Keratinocyte (primary cell): ENCODE data around the gene DDX21. TPM values are rescaled to one million over a fixed set of nuclear protein-coding genes. Genes with fewer than 3 reads are reported as not detected.

Experiments
- DNase-seq: peaks from one replicate; pipeline ENCODE4 v3.0.0-alpha.2; 2011; ENCODE audit warnings: low read depth, missing footprints, low spot score
- FAIRE-seq: peaks from 2 replicates; lab custom pipeline; 2011; peaks lifted over from hg19 to GRCh38; lab: Jason Lieb, UNC
- H2AFZ ChIP-seq: 2 replicates; pipeline ENCODE4 v1.6.0; 2012; ENCODE audit warnings: low read length, control low read depth, inconsistent platforms; ENCODE audit not compliant: control insufficient read depth
- H3K27ac ChIP-seq: 2 replicates; pipeline ENCODE4 v1.5.1; 2011; ENCODE audit warnings: low read length; ENCODE audit not compliant: control insufficient read depth, insufficient read depth
- H3K27me3 ChIP-seq: 3 replicates; pipeline ENCODE4 v1.6.0; 2011; ENCODE audit warnings: low read length; ENCODE audit not compliant: control insufficient read depth, insufficient read depth; ENCODE audit errors: extremely low read depth
- H3K36me3 ChIP-seq, 2 experiments: 2 replicates in 1 of 2; 3 replicates in 1 of 2; pipeline ENCODE4 v1.5.1; 2011; ENCODE audit warnings: low read length in 2 of 2, mild to moderate bottlenecking in 1 of 2; ENCODE audit not compliant: control insufficient read depth in 2 of 2, insufficient read depth in 2 of 2; ENCODE audit errors: extremely low read depth in 1 of 2
- H3K4me1 ChIP-seq: 3 replicates; pipeline ENCODE4 v1.5.1; 2011; ENCODE audit warnings: low read length; ENCODE audit not compliant: control insufficient read depth, insufficient read depth; ENCODE audit errors: extremely low read depth
- H3K4me2 ChIP-seq: 3 replicates; pipeline ENCODE4 v1.6.0; 2011; ENCODE audit warnings: low read depth, low read length; ENCODE audit not compliant: control insufficient read depth, insufficient read depth; ENCODE audit errors: extremely low read depth
- H3K4me3 ChIP-seq, 3 experiments: fragments of 200-600 bp in 1 of 3; sonication (generic) in 1 of 3; 2 replicates in 2 of 3; 3 replicates in 1 of 3; pipeline ENCODE4 v1.5.1; 2011 to 2016; ENCODE audit warnings: low read length in 3 of 3, mild to moderate bottlenecking in 3 of 3, control low read depth in 2 of 3, inconsistent platforms in 1 of 3, low read depth in 1 of 3, mixed read lengths in 1 of 3, mixed run types in 1 of 3, moderate library complexity in 1 of 3; ENCODE audit not compliant: control insufficient read depth in 2 of 3, insufficient read depth in 2 of 3; ENCODE audit errors: extremely low read depth in 1 of 3
- H3K79me2 ChIP-seq: 2 replicates; pipeline ENCODE4 v1.6.0; 2012; ENCODE audit warnings: low read length; ENCODE audit not compliant: control insufficient read depth, insufficient read depth
- H3K9ac ChIP-seq: 3 replicates; pipeline ENCODE4 v1.6.0; 2011; ENCODE audit warnings: low read length; ENCODE audit not compliant: control insufficient read depth, insufficient read depth; ENCODE audit errors: extremely low read depth
- H3K9me1 ChIP-seq: 3 replicates; pipeline ENCODE4 v1.6.0; 2011; ENCODE audit warnings: low read length; ENCODE audit not compliant: control insufficient read depth, insufficient read depth; ENCODE audit errors: extremely low read depth
- H3K9me3 ChIP-seq: 2 replicates; pipeline ENCODE4 v1.5.1; 2012; ENCODE audit warnings: low read depth, low read length; ENCODE audit not compliant: control insufficient read depth
- H4K20me1 ChIP-seq: 3 replicates; pipeline ENCODE4 v1.6.0; 2011; ENCODE audit warnings: low read length; ENCODE audit not compliant: control insufficient read depth, insufficient read depth; ENCODE audit errors: extremely low read depth
- EZH2 ChIP-seq: IDR thresholded peaks from one replicate; pipeline ENCODE4 v1.6.1; 2012; ENCODE audit warnings: inconsistent platforms, mild to moderate bottlenecking, low read length, moderate library complexity
- dilution Hi-C: fragments of 300-500 bp; cut with MboI; formaldehyde crosslinking; loops from one replicate; pipeline ENCODE4 v1.7.0; 2020; ENCODE audit warnings: low sequenced_read_pairs; ENCODE audit not compliant: extremely low pct_ligation_motif_present
- polyA plus RNA-seq, 5 experiments: library from polyadenylated mRNA; depleted of rRNA in 3 of 5; stranded (reverse) in 3 of 5; stranded (forward) in 1 of 5; unstranded in 1 of 5; fragments of >200 nt; gene quantifications; 1 replicate in 1 of 5; 2 replicates in 3 of 5; 3 replicates in 1 of 5; pipeline versions ENCODE4 v1.2.1 to v1.2.3, GENCODE V29; 2011 to 2012; ENCODE audit warnings: missing spikeins in 2 of 5, low read depth in 1 of 5, low replicate concordance in 1 of 5
- small RNA-seq, 3 experiments: library from RNA; depleted of rRNA; stranded (forward); fragments of <200 nt; gene quantifications; one replicate each; pipeline ENCODE3, GENCODE V24; 2012; ENCODE audit warnings: low read depth in 3 of 3, low replicate concordance in 1 of 3; ENCODE audit not compliant: insufficient read length in 3 of 3
- TF ChIP-seq, protein P1 (sequence below), 3 experiments: IDR thresholded peaks in 1 of 3; conservative IDR thresholded peaks in 1 of 3; optimal IDR thresholded peaks in 1 of 3; 2 replicates in 2 of 3; 3 replicates in 1 of 3; pipeline versions ENCODE3 to v1.5.1; 2011; ENCODE audit warnings: low read length in 3 of 3, mild to moderate bottlenecking in 3 of 3, moderate library complexity in 2 of 3, control low read depth in 1 of 3, inconsistent platforms in 1 of 3; ENCODE audit not compliant: insufficient read depth in 2 of 3; ENCODE audit errors: extremely low read depth in 1 of 3

DDX21 gene
- polyA plus RNA-seq, 1 donor (not counting 4 experiments of a cell fraction or from before 2014, with no cell fraction given), result 157 TPM

DNA sequence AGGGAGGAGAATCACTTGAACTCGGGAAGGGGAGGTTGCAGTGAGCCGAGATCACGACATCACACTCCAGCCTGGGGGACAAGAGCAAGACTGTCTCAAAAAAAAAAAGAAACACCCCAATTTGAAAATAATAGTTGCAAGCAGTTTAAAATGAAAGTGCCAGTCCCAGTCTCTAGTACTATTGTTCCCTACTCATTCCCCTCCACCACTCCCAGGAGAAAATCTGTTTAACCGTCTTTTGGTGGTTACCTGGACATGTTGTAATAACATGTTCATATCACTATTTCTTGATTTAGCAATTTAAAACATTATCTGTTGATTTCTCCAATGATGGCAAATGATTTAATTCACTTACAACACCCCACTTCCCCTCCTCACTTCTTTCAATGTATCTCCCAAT, 77.3 kb downstream of the DDX21 start:
- H3K27me3 ChIP-seq, result no peaks in the 10 kb centered on the region
- H3K9me1 ChIP-seq, result no peaks in the 10 kb centered on the region
- H3K4me2 ChIP-seq, result no peak overlapping the region
- no peaks in the 10 kb centered on the region for H3K79me2 ChIP-seq
- no peak overlapping the region for H3K9ac ChIP-seq
- no peaks in the 10 kb centered on the region for H4K20me1 ChIP-seq
- no peak overlapping the region for H3K27ac ChIP-seq
- no peak for TF ChIP-seq EZH2
- TF ChIP-seq, protein P1, sequence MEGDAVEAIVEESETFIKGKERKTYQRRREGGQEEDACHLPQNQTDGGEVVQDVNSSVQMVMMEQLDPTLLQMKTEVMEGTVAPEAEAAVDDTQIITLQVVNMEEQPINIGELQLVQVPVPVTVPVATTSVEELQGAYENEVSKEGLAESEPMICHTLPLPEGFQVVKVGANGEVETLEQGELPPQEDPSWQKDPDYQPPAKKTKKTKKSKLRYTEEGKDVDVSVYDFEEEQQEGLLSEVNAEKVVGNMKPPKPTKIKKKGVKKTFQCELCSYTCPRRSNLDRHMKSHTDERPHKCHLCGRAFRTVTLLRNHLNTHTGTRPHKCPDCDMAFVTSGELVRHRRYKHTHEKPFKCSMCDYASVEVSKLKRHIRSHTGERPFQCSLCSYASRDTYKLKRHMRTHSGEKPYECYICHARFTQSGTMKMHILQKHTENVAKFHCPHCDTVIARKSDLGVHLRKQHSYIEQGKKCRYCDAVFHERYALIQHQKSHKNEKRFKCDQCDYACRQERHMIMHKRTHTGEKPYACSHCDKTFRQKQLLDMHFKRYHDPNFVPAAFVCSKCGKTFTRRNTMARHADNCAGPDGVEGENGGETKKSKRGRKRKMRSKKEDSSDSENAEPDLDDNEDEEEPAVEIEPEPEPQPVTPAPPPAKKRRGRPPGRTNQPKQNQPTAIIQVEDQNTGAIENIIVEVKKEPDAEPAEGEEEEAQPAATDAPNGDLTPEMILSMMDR (optimal IDR thresholded peaks at IDR 0.05 in 1 of 3, IDR thresholded peaks at IDR 0.05 in 1 of 3, conservative IDR thresholded peaks at IDR 0.05 in 1 of 3; ENCODE audit: extremely low read depth in 1 of 3, insufficient read depth in 2 of 3, low read length in 3 of 3), result no peak
- no peak overlapping the region for H2AFZ ChIP-seq
- H3K4me3 ChIP-seq, result no peak overlapping the region
- H3K4me1 ChIP-seq, result no peaks in the 10 kb centered on the region
- H3K9me3 ChIP-seq, result no peaks in the 10 kb centered on the region
- DNase-seq, result no peak
- H3K36me3 ChIP-seq, result no peaks in the 10 kb centered on the region
- dilution Hi-C loops, result no loop called here
- no peak for FAIRE-seq

Small RNA genes within 50 kb of the gene (small RNA-seq; reads per million reads assigned to genes)
- gene RNU6-571P, result 0 reads per million in 3 experiments

Other genes starting within 250 kb of the DDX21 start
- gene CCAR1, start 234.9 kb upstream of the DDX21 start, polyA plus RNA-seq, result 59.1 to 71.9 TPM (median 70.1 TPM) in 3 replicates
- 0.11 to 0.24 TPM (median 0.14 TPM) in 3 replicates for gene STOX1, start 128.6 kb upstream of the DDX21 start, polyA plus RNA-seq
- gene DDX50, start 54.9 kb upstream of the DDX21 start, polyA plus RNA-seq, result 28.0 to 40.6 TPM (median 31.3 TPM) in 3 replicates
- 28.8 to 48.9 TPM (median 37.0 TPM) in 3 replicates for gene KIFBP, start 32.6 kb downstream of the DDX21 start, polyA plus RNA-seq
- gene SRGN, start 131.9 kb downstream of the DDX21 start, polyA plus RNA-seq, result 2.1 to 3.2 TPM (median 2.7 TPM) in 3 replicates
- 30.7 to 64.3 TPM (median 33.5 TPM) in 3 replicates for gene VPS26A, start 168.0 kb downstream of the DDX21 start, polyA plus RNA-seq
- 26.0 to 35.3 TPM (median 34.1 TPM) in 3 replicates for gene SUPV3L1, start 224.1 kb downstream of the DDX21 start, polyA plus RNA-seq